SK-N-SH (cell line): ENCODE data around the gene DCAF6. TPM values are rescaled to one million over a fixed set of nuclear protein-coding genes. Genes with fewer than 3 reads are reported as not detected.
A peak's percentile ranks its signal among the peaks of the same experiment; 100 is the strongest.

ENCODE experiments used
- CTCF ChIA-PET: fragments of 300-600, 350-600 bp; formaldehyde crosslinking; extraction: SDS; loops from one replicate; lab custom pipeline; 2021; lab: Yijun Ruan, JAX
- POLR2A ChIA-PET: fragments of 350-600 bp; sonication (Branson Sonifier 250); formaldehyde crosslinking; extraction: SDS; loops from one replicate; lab custom pipeline; 2020; ENCODE audit warnings: antibody characterized with exemption, inconsistent platforms; lab: Yijun Ruan, JAX
- DNase-seq: peaks from one replicate; pipeline ENCODE4 v3.0.0; 2012
- H2AFZ ChIP-seq: fragments of 200-600 bp; sonication (generic); 2 replicates; pipeline ENCODE4 v1.8.1; 2016; ENCODE audit warnings: antibody characterized with exemption, mild to moderate bottlenecking, low read depth
- H3F3A ChIP-seq: fragments of 200-600 bp; sonication (generic); replicated peaks from 2 replicates; pipeline ENCODE3; 2016; ENCODE audit warnings: antibody characterized with exemption, mild to moderate bottlenecking; ENCODE audit not compliant: insufficient read depth
- H3K27ac ChIP-seq, 2 experiments: fragments of 200-500 bp in 1 of 2; fragments of 200-600 bp in 1 of 2; sonication (Bioruptor generic) in 1 of 2; sonication (generic), shearing (Covaris generic) in 1 of 2; 2 replicates each; pipeline versions ENCODE4 v1.5.1 to v1.6.1; 2014 to 2016; ENCODE audit warnings: low read depth in 2 of 2, inconsistent platforms in 1 of 2, low read length in 1 of 2, mild to moderate bottlenecking in 1 of 2, mixed read lengths in 1 of 2
- H3K27me3 ChIP-seq: fragments of 200-600 bp; sonication (generic), shearing (Covaris generic); 2 replicates; pipeline ENCODE4 v1.6.1; 2016; ENCODE audit warnings: mixed run types; ENCODE audit not compliant: insufficient read depth
- H3K36me3 ChIP-seq, 2 experiments: fragments of 200-500 bp in 1 of 2; fragments of 200-600 bp in 1 of 2; sonication (Bioruptor generic) in 1 of 2; sonication (generic) in 1 of 2; replicated peaks in 1 of 2; 2 replicates each; pipeline versions ENCODE3 to v1.5.1; 2014 to 2016; ENCODE audit warnings: low read length in 1 of 2, mild to moderate bottlenecking in 1 of 2; ENCODE audit not compliant: insufficient read depth in 2 of 2, control insufficient read depth in 1 of 2
- H3K4me1 ChIP-seq, 2 experiments: fragments of 200-500 bp in 1 of 2; fragments of 200-600 bp in 1 of 2; sonication (Bioruptor generic) in 1 of 2; sonication (generic), shearing (Covaris generic) in 1 of 2; 2 replicates each; pipeline versions ENCODE4 v1.5.1 to v1.6.1; 2014 to 2016; ENCODE audit warnings: low read depth in 1 of 2, low read length in 1 of 2, mixed run types in 1 of 2; ENCODE audit not compliant: insufficient read depth in 2 of 2, control insufficient read depth in 1 of 2
- H3K4me2 ChIP-seq: fragments of 200-600 bp; sonication (generic), shearing (Covaris generic); 2 replicates; pipeline ENCODE4 v1.6.1; 2017; ENCODE audit warnings: mixed run types
- H3K4me3 ChIP-seq, 2 experiments: fragments of 200-500 bp in 1 of 2; fragments of 200-600 bp in 1 of 2; sonication (Bioruptor generic) in 1 of 2; sonication (generic), shearing (Covaris generic) in 1 of 2; 2 replicates each; pipeline versions ENCODE4 v1.5.1 to v1.8.1; 2014 to 2016; ENCODE audit warnings: low read depth in 2 of 2, inconsistent platforms in 1 of 2, low read length in 1 of 2, mild to moderate bottlenecking in 1 of 2, mixed read lengths in 1 of 2, moderate library complexity in 1 of 2
- H3K79me2 ChIP-seq: fragments of 200-600 bp; sonication (generic); 2 replicates; pipeline ENCODE4 v1.8.1; 2017; ENCODE audit warnings: mild to moderate bottlenecking; ENCODE audit not compliant: insufficient read depth
- H3K9ac ChIP-seq: fragments of 200-600 bp; sonication (generic); 2 replicates; pipeline ENCODE4 v1.6.1; 2017; ENCODE audit warnings: mixed run types
- H3K9me2 ChIP-seq: fragments of 200-600 bp; sonication (generic); 2 replicates; pipeline ENCODE4 v1.6.1; 2017; ENCODE audit warnings: mixed run types
- H3K9me3 ChIP-seq: fragments of 200-600 bp; sonication (generic); 2 replicates; pipeline ENCODE4 v1.6.1; 2017; ENCODE audit warnings: mixed run types, mild to moderate bottlenecking, moderate library complexity
- H4K20me1 ChIP-seq: fragments of 200-600 bp; sonication (generic); 2 replicates; pipeline ENCODE4 v1.6.1; 2017; ENCODE audit warnings: mild to moderate bottlenecking, mixed run types; ENCODE audit not compliant: insufficient read depth
- EP300 ChIP-seq, 2 experiments: IDR thresholded peaks; 2 replicates each; pipeline versions ENCODE4 v1.4.0 to v1.6.1; 2012; ENCODE audit warnings: borderline replicate concordance in 1 of 2, low read depth in 1 of 2, low read length in 1 of 2
- EZH2phosphoT487 ChIP-seq: fragments of 200-600 bp; sonication (generic); IDR thresholded peaks from 2 replicates; pipeline ENCODE4 v1.6.1; 2017; ENCODE audit warnings: low read depth, mixed run types, mild to moderate bottlenecking, antibody characterized with exemption, moderate library complexity, borderline replicate concordance
- FOSL2 ChIP-seq: IDR thresholded peaks from 2 replicates; pipeline ENCODE4 v1.4.0; 2012; ENCODE audit warnings: low read depth, mild to moderate bottlenecking, moderate library complexity, borderline replicate concordance
- FOXJ3 ChIP-seq: sonication (generic); formaldehyde crosslinking; IDR thresholded peaks from 2 replicates; pipeline ENCODE4 v1.5.1; 2020; ENCODE audit warnings: mild to moderate bottlenecking, missing genetic modification reagents
- GABPA ChIP-seq: IDR thresholded peaks from 2 replicates; pipeline ENCODE4 v1.4.0; 2012; ENCODE audit warnings: low read depth, mild to moderate bottlenecking
- GATA2 ChIP-seq: sonication (generic); formaldehyde crosslinking; IDR thresholded peaks from 2 replicates; pipeline ENCODE4 v1.5.0; 2020; ENCODE audit warnings: mild to moderate bottlenecking, missing genetic modification reagents
- MXI1 ChIP-seq: IDR thresholded peaks from 2 replicates; pipeline ENCODE4 v1.6.1; 2012; ENCODE audit warnings: mild to moderate bottlenecking, low read depth, low read length, improper control_type of control experiment
- POLR2AphosphoS5 ChIP-seq: IDR thresholded peaks from 2 replicates; pipeline ENCODE4 v1.6.1; 2012; ENCODE audit warnings: low read depth, low read length
- RAD21 ChIP-seq: IDR thresholded peaks from 2 replicates; pipeline ENCODE4 v1.6.1; 2012; ENCODE audit warnings: mild to moderate bottlenecking, low read length
- RCOR1 ChIP-seq: fragments of 150-350 bp; IDR thresholded peaks from 2 replicates; pipeline ENCODE4 v1.6.1; 2017; ENCODE audit warnings: antibody characterized with exemption, low read length
- RFX5 ChIP-seq: IDR thresholded peaks from 2 replicates; pipeline ENCODE4 v1.6.1; 2012; ENCODE audit warnings: mild to moderate bottlenecking, improper control_type of control experiment, low read length
- RXRA ChIP-seq: IDR thresholded peaks from 2 replicates; pipeline ENCODE4 v1.4.0; 2012; ENCODE audit warnings: low read depth, mild to moderate bottlenecking, borderline replicate concordance
- TCF12 ChIP-seq: IDR thresholded peaks from 2 replicates; pipeline ENCODE4 v1.4.0; 2012
- YY1 ChIP-seq: IDR thresholded peaks from 2 replicates; pipeline ENCODE4 v1.4.0; 2012; ENCODE audit warnings: low read depth, mild to moderate bottlenecking
- WGBS: methylation state at CpG from one replicate; pipeline ENCODE4 v1.1.6; 2017; ENCODE audit warnings: low lambda C conversion rate; 5-methylcytosine and 5-hydroxymethylcytosine counted together
- polyA plus RNA-seq, 3 experiments: library from polyadenylated mRNA; depleted of rRNA; stranded (reverse); fragments of >200 nt; gene quantifications; 2 replicates each; pipeline ENCODE4 v1.2.3, GENCODE V29; 2012
- TF ChIP-seq, protein P1 (sequence below): IDR thresholded peaks from 2 replicates; pipeline ENCODE4; 2012
- TF ChIP-seq, protein P2 (sequence below): fragments of 200-600 bp; sonication (generic); IDR thresholded peaks from 2 replicates; pipeline ENCODE4 v1.6.1; 2017; ENCODE audit warnings: antibody characterized with exemption, mild to moderate bottlenecking, moderate library complexity
- TF ChIP-seq, protein P3 (sequence below): fragments of 150-350 bp; IDR thresholded peaks from 2 replicates; pipeline ENCODE4 v1.6.1; 2016; ENCODE audit warnings: mild to moderate bottlenecking, low read depth, low read length
- TF ChIP-seq, protein P4 (sequence below): IDR thresholded peaks from 2 replicates; pipeline ENCODE4 v1.4.0; 2012; ENCODE audit warnings: low read depth, borderline replicate concordance
- TF ChIP-seq, protein P5 (sequence below): IDR thresholded peaks from 2 replicates; pipeline ENCODE4 v1.4.0; 2012; ENCODE audit warnings: low read depth, borderline replicate concordance

Gene DCAF6
- polyA plus RNA-seq, 1 of the 3 experiments (the other 2 are of a cell fraction), result 31.3 TPM

DNA sequence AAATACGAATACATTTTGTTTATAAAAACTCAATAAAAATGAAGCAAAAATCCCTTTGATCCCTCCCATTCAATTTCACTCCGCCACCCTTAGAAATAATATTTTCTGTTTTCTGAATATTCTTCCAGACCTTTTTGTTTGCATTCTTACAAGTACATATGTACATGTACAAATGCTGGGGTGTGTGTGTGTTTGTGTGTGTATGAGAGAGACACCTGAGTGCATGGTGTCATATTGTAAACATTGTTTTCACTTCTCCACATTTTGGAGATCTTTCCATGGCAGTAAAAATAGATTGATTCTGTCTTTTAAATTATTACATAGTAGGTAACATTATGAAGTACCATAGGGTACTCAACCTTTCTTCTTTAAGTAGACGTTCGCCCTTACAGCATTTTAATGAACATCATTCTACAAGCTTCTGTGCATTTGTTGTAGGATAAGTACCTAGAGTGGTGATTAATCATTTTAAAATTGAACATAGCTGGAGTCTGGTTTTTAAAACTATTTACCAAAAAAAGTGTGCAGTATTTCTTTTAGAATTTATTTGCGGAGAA lies 1.7 kb downstream of the DCAF6 start:
- Histone ChIP-seq H3K9ac (peak overlapping the region; percentile 94), H3K27ac (peak overlapping the region; percentile 94 to 100; a peak in 3 of 4 replicates)
- POLR2A ChIA-PET, result no interaction called here

More for the DNA sequence above, 1.7 kb downstream of the DCAF6 start:
- Histone ChIP-seq H4K20me1 (peaks cover 41% of the 10 kb centered on the region), H3K4me1 (peaks cover 8 to 27% of the 10 kb centered on the region in 2 experiments; a peak in 3 of 4 replicates), H3K4me3 (peak overlapping the region; percentile 71 to 81), H3K27me3 (no peaks in the 10 kb centered on the region), H2AFZ (no peak overlapping the region; the same call in 1 of the 2 replicates), H3K9me3 (no peaks in the 10 kb centered on the region), H3K9me2 (no peaks in the 10 kb centered on the region), H3K79me2 (peaks cover 91% of the 10 kb centered on the region), H3K36me3 (no peaks in the 10 kb centered on the region), H3K4me2 (peak overlapping the region; percentile 74), H3F3A (peaks cover 10% of the 10 kb centered on the region)
- TF ChIP-seq, protein P1, sequence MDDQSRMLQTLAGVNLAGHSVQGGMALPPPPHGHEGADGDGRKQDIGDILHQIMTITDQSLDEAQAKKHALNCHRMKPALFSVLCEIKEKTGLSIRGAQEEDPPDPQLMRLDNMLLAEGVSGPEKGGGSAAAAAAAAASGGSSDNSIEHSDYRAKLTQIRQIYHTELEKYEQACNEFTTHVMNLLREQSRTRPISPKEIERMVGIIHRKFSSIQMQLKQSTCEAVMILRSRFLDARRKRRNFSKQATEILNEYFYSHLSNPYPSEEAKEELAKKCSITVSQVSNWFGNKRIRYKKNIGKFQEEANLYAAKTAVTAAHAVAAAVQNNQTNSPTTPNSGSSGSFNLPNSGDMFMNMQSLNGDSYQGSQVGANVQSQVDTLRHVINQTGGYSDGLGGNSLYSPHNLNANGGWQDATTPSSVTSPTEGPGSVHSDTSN, result no peak
- TF ChIP-seq FOSL2 (no peak), YY1 (no peak), TCF12 (no peak), EP300 (IDR thresholded peaks at IDR 0.05; ENCODE audit: borderline replicate concordance in 1 of 2, low read depth in 1 of 2, low read length in 1 of 2) (no peak), RCOR1 (no peak), MXI1 (no peak), RAD21 (no peak), RFX5 (no peak), EZH2phosphoT487 (no peak), FOXJ3 (no peak), GABPA (no peak), POLR2AphosphoS5 (no peak), GATA2 (CRISPR knock-in tag) (no peak), RXRA (no peak)
- TF ChIP-seq, protein P2, sequence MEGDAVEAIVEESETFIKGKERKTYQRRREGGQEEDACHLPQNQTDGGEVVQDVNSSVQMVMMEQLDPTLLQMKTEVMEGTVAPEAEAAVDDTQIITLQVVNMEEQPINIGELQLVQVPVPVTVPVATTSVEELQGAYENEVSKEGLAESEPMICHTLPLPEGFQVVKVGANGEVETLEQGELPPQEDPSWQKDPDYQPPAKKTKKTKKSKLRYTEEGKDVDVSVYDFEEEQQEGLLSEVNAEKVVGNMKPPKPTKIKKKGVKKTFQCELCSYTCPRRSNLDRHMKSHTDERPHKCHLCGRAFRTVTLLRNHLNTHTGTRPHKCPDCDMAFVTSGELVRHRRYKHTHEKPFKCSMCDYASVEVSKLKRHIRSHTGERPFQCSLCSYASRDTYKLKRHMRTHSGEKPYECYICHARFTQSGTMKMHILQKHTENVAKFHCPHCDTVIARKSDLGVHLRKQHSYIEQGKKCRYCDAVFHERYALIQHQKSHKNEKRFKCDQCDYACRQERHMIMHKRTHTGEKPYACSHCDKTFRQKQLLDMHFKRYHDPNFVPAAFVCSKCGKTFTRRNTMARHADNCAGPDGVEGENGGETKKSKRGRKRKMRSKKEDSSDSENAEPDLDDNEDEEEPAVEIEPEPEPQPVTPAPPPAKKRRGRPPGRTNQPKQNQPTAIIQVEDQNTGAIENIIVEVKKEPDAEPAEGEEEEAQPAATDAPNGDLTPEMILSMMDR, result no peak
- TF ChIP-seq, protein P3, sequence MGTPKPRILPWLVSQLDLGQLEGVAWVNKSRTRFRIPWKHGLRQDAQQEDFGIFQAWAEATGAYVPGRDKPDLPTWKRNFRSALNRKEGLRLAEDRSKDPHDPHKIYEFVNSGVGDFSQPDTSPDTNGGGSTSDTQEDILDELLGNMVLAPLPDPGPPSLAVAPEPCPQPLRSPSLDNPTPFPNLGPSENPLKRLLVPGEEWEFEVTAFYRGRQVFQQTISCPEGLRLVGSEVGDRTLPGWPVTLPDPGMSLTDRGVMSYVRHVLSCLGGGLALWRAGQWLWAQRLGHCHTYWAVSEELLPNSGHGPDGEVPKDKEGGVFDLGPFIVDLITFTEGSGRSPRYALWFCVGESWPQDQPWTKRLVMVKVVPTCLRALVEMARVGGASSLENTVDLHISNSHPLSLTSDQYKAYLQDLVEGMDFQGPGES, result no peak
- TF ChIP-seq, protein P4, sequence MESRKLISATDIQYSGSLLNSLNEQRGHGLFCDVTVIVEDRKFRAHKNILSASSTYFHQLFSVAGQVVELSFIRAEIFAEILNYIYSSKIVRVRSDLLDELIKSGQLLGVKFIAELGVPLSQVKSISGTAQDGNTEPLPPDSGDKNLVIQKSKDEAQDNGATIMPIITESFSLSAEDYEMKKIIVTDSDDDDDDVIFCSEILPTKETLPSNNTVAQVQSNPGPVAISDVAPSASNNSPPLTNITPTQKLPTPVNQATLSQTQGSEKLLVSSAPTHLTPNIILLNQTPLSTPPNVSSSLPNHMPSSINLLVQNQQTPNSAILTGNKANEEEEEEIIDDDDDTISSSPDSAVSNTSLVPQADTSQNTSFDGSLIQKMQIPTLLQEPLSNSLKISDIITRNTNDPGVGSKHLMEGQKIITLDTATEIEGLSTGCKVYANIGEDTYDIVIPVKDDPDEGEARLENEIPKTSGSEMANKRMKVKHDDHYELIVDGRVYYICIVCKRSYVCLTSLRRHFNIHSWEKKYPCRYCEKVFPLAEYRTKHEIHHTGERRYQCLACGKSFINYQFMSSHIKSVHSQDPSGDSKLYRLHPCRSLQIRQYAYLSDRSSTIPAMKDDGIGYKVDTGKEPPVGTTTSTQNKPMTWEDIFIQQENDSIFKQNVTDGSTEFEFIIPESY, result no peak
- TF ChIP-seq, protein P5, sequence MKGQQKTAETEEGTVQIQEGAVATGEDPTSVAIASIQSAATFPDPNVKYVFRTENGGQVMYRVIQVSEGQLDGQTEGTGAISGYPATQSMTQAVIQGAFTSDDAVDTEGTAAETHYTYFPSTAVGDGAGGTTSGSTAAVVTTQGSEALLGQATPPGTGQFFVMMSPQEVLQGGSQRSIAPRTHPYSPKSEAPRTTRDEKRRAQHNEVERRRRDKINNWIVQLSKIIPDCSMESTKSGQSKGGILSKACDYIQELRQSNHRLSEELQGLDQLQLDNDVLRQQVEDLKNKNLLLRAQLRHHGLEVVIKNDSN, result no peak
- DNase-seq, result no peak
- CTCF ChIA-PET, result interaction anchor here (0.6 kb wide), 1 partner anchor 28 kb away, joined by 3 read pairs; no protein-coding TSS in a partner anchor
- WGBS, result 68% methylated on average over 5 of the region's 5 CpGs
